Measurements from ENCODE around the gene COX14. TPM values are rescaled to one million over a fixed set of nuclear protein-coding genes. Genes with fewer than 3 reads are reported as not detected.
"Not testable (repeated sequence)": the region's sequence is repeated elsewhere in the genome, so short reads cannot be mapped to it uniquely, and the experiment has no call there.

Gene COX14
- total RNA-seq, 2 donors from 2014 or later, result 44.7 to 54.3 TPM

GRCh38 chr12:50082644-50083043 is 29.4 kb upstream of the COX14 start:
- peak; percentile 50 for DNase-seq (ENCODE audit: low spot score)
- intact Hi-C loops (cut with DNase I), result no loop called here

GRCh38 chr12:50083301-50083700 is 28.7 kb upstream of the COX14 start:
- DNase-seq (ENCODE audit: low spot score), result no peak
- intact Hi-C loops (cut with DNase I), result no loop called here

GRCh38 chr12:50084409-50084774 is 27.6 kb upstream of the COX14 start:
- intact Hi-C loops (cut with DNase I); DNase-seq (ENCODE audit: low spot score): not testable (repeated sequence)

- intact Hi-C loops (cut with DNase I), result loop anchor here (5.0 kb wide), 2 partner anchors 87 to 92 kb away; no protein-coding TSS in a partner anchor
- DNase-seq (ENCODE audit: low spot score), result peak; percentile 97
Measured at GRCh38 chr12:50084775-50085614, 27.0 kb upstream of the COX14 start, which contains the start of gene SMARCD1. Gene SMARCD1 (plus strand): TSS chr12:50085342. CDS start chr12:50085370, 28 bp downstream.

- DNase-seq (ENCODE audit: low spot score), result no peak
- intact Hi-C loops (cut with DNase I), result loop anchor here (5.0 kb wide), 2 partner anchors 87 to 92 kb away; no protein-coding TSS in a partner anchor
Measured at GRCh38 chr12:50085615-50086072, 26.4 kb upstream of the COX14 start.

GRCh38 chr12:50086148-50086547 is 25.9 kb upstream of the COX14 start:
- peak; percentile 67 for DNase-seq (ENCODE audit: low spot score)
- intact Hi-C loops (cut with DNase I), result loop anchor here (5.0 kb wide), 2 partner anchors 86 to 91 kb away; no protein-coding TSS in a partner anchor

- intact Hi-C loops (cut with DNase I), result loop anchor here (5.0 kb wide), 2 partner anchors 85 to 90 kb away; no protein-coding TSS in a partner anchor
- no peak for DNase-seq (ENCODE audit: low spot score)
Measured at GRCh38 chr12:50087151-50087550, 24.9 kb upstream of the COX14 start.

- intact Hi-C loops (cut with DNase I), result loop anchor here (5.0 kb wide), 2 partner anchors 84 to 89 kb away; no protein-coding TSS in a partner anchor
- no peak for DNase-seq (ENCODE audit: low spot score)
Measured at GRCh38 chr12:50087995-50088394, 24.0 kb upstream of the COX14 start.

GRCh38 chr12:50088577-50089335 is 23.3 kb upstream of the COX14 start:
- intact Hi-C loops (cut with DNase I), result loop anchor here (5.0 kb wide), 2 partner anchors 84 to 89 kb away; no protein-coding TSS in a partner anchor
- no peak for DNase-seq (ENCODE audit: low spot score)

GRCh38 chr12:50089730-50090129 is 22.3 kb upstream of the COX14 start:
- peak; percentile 69 for DNase-seq (ENCODE audit: low spot score)
- intact Hi-C loops (cut with DNase I), result loop anchor here (5.0 kb wide), 2 partner anchors 83 to 88 kb away; no protein-coding TSS in a partner anchor

GRCh38 chr12:50090391-50090790 is 21.6 kb upstream of the COX14 start:
- no peak for DNase-seq (ENCODE audit: low spot score)
- intact Hi-C loops (cut with DNase I), result no loop called here

GRCh38 chr12:50097952-50098351 is 14.1 kb upstream of the COX14 start:
- peak; percentile 59 for DNase-seq (ENCODE audit: low spot score)
- intact Hi-C loops (cut with DNase I), result no loop called here

GRCh38 chr12:50099302-50100008 is 12.6 kb upstream of the COX14 start:
- intact Hi-C loops (cut with DNase I), result no loop called here

GRCh38 chr12:50100561-50100960 is 11.5 kb upstream of the COX14 start:
- no peak for DNase-seq (ENCODE audit: low spot score)
- intact Hi-C loops (cut with DNase I), result no loop called here

More at GRCh38 chr12:50099302-50100008, 12.6 kb upstream of the COX14 start:
- DNase-seq (ENCODE audit: low spot score), result peak; percentile 67

- DNase-seq (ENCODE audit: low spot score), result peak; percentile 10
- intact Hi-C loops (cut with DNase I), result no loop called here
Measured at GRCh38 chr12:50101663-50102062, 10.4 kb upstream of the COX14 start.

- intact Hi-C loops (cut with DNase I), result no loop called here
Measured at GRCh38 chr12:50102131-50102531, 9.9 kb upstream of the COX14 start.

GRCh38 chr12:50102646-50103309 is 9.3 kb upstream of the COX14 start:
- intact Hi-C loops (cut with DNase I), result no loop called here
- DNase-seq (ENCODE audit: low spot score), result peak; percentile 47

More at GRCh38 chr12:50102131-50102531, 9.9 kb upstream of the COX14 start:
- no peak for DNase-seq (ENCODE audit: low spot score)

- intact Hi-C loops (cut with DNase I), result no loop called here
- peak; percentile 52 for DNase-seq (ENCODE audit: low spot score)
Measured at GRCh38 chr12:50103351-50103750, 8.7 kb upstream of the COX14 start.

All from posterior vena cava (tissue), 2 donors.